SH-SY5Y (cell line): ENCODE results near the gene SMC1A.

ENCODE experiments used
- GATA2 ChIP-seq: IDR thresholded peaks from 2 replicates; pipeline ENCODE4 v1.6.1; 2011; ENCODE audit warnings: mild to moderate bottlenecking, low read depth, low read length
- GATA3 ChIP-seq: IDR thresholded peaks from 2 replicates; pipeline ENCODE4 v1.6.1; 2011; ENCODE audit warnings: low read depth, mild to moderate bottlenecking, low read length, moderate library complexity

DNA sequence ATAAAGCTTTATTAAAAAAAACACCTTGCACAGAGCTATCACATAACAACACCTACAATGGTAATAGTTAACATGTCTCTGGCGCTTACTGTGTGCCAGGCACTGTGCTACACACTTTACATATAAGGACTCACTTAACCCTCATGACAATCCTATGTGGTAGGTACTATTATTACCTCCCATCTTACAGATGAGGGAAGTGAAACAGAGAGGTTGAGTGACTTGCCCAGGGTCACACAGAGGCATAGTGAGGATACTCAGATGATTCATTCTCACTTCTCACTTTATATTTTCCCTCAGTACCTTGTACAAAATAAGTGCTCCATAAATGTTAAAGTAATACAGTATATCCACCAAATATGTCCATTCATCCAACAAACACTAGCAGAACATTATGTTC lies 97.7 kb downstream of the SMC1A start:
- TF ChIP-seq GATA2 (no peak), GATA3 (no peak)
